HCT116 (cell line): ENCODE results near the gene PPP6R3. TPM values are rescaled to one million over a fixed set of nuclear protein-coding genes. Genes with fewer than 3 reads are reported as not detected.

Experiments used
- ATAC-seq: fragments of 200-7000 bp; cut with Tn5 transposase; 2 replicates; pipeline ENCODE4 v1.9.1; 2020; ENCODE audit warnings: mild to moderate bottlenecking, moderate library complexity
- BruUV-seq: library from RNA; stranded (reverse); fragments of 400-500 nt; replicated peaks from 2 replicates; lab custom pipeline; 2021; lab: Mats Ljungman, UMichigan
- CTCF ChIA-PET: fragments of 300-600 bp; sonication (Branson Sonifier 250); formaldehyde crosslinking; loops from one replicate; lab custom pipeline; 2021; ENCODE audit warnings: antibody characterized with exemption; lab: Charles Lee
- POLR2A ChIA-PET: fragments of 300-600, 350-600 bp; sonication (Branson Sonifier 250); formaldehyde crosslinking; loops from one replicate; lab custom pipeline; 2021; ENCODE audit warnings: antibody characterized with exemption; lab: Charles Lee
- RAD21 ChIA-PET, 2 experiments: fragments of 300-600 bp; sonication (Branson Sonifier 250); formaldehyde crosslinking; loops; one replicate each; lab custom pipeline; 2023; ENCODE audit warnings: low total read pairs in 2 of 2; ENCODE audit not compliant: uncharacterized antibody in 2 of 2, unreplicated experiment in 2 of 2, low non-redundant PET in 1 of 2; lab: Charles Lee
- DNase-seq: peaks from one replicate; pipeline ENCODE4 v3.0.0-alpha.2; 2010; ENCODE audit warnings: low read depth, low spot score
- H2AFZ ChIP-seq: fragments of 200-600 bp; shearing (Covaris generic), sonication (generic); 2 replicates; pipeline ENCODE4 v1.6.1; 2017; ENCODE audit warnings: low read depth, mixed run types, mixed read lengths, antibody characterized with exemption, low read length; ENCODE audit not compliant: poor library complexity, severe bottlenecking
- H3K27ac ChIP-seq: 2 replicates; pipeline ENCODE4 v1.5.1; 2012; ENCODE audit warnings: low read depth, low read length
- H3K27me3 ChIP-seq: fragments of 200-600 bp; sonication (generic); 2 replicates; pipeline ENCODE4 v1.6.1; 2016; ENCODE audit warnings: mixed run types, low read length, mixed read lengths; ENCODE audit not compliant: insufficient read depth
- H3K36me3 ChIP-seq, 2 experiments: fragments of 200-500 bp in 1 of 2; fragments of 200-600 bp in 1 of 2; sonication (Bioruptor generic) in 1 of 2; sonication (generic) in 1 of 2; 2 replicates each; pipeline versions ENCODE4 v1.5.1 to v1.6.1; 2014 to 2016; ENCODE audit warnings: low read length in 2 of 2, inconsistent platforms in 1 of 2, mixed read lengths in 1 of 2, mixed run types in 1 of 2; ENCODE audit not compliant: insufficient read depth in 2 of 2, control insufficient read depth in 1 of 2
- H3K4me1 ChIP-seq, 2 experiments: fragments of 200-600 bp in 1 of 2; sonication (generic) in 1 of 2; 2 replicates each; pipeline versions ENCODE4 v1.5.1 to v1.6.1; 2012 to 2017; ENCODE audit warnings: low read length in 2 of 2, inconsistent platforms in 1 of 2, mild to moderate bottlenecking in 1 of 2, mixed read lengths in 1 of 2, mixed run types in 1 of 2, moderate library complexity in 1 of 2; ENCODE audit not compliant: insufficient read depth in 2 of 2, control insufficient read depth in 1 of 2
- H3K4me2 ChIP-seq: fragments of 200-600 bp; sonication (generic); 2 replicates; pipeline ENCODE4 v1.6.1; 2017; ENCODE audit warnings: mixed run types, low read length, mixed read lengths
- H3K4me3 ChIP-seq, 2 experiments: fragments of 200-600 bp in 1 of 2; sonication (generic) in 1 of 2; replicated peaks in 1 of 2; 2 replicates each; pipeline ENCODE4 v1.5.1; 2011 to 2016; ENCODE audit warnings: low read length in 2 of 2, control low read depth in 1 of 2, low read depth in 1 of 2, mild to moderate bottlenecking in 1 of 2, mixed read lengths in 1 of 2, mixed run types in 1 of 2
- H3K79me2 ChIP-seq: fragments of 200-600 bp; sonication (generic); 2 replicates; pipeline ENCODE4 v1.6.1; 2017; ENCODE audit warnings: mild to moderate bottlenecking, mixed run types, low read length, moderate library complexity, mixed read lengths; ENCODE audit not compliant: insufficient read depth
- H3K9ac ChIP-seq: fragments of 200-600 bp; sonication (generic); 2 replicates; pipeline ENCODE4 v1.6.1; 2016; ENCODE audit warnings: low read length, mixed read lengths
- H3K9me2 ChIP-seq: fragments of 200-600 bp; sonication (generic), shearing (Covaris generic); 2 replicates; pipeline ENCODE4 v1.6.1; 2017; ENCODE audit warnings: mixed run types, mild to moderate bottlenecking, moderate library complexity; ENCODE audit not compliant: insufficient read depth
- H3K9me3 ChIP-seq, 2 experiments: fragments of 200-500 bp in 1 of 2; fragments of 200-600 bp in 1 of 2; sonication (Bioruptor generic) in 1 of 2; sonication (generic) in 1 of 2; 2 replicates each; pipeline ENCODE4 v1.6.1; 2014 to 2017; ENCODE audit warnings: low read length in 2 of 2, mixed read lengths in 2 of 2, inconsistent platforms in 1 of 2, low read depth in 1 of 2, mild to moderate bottlenecking in 1 of 2, mixed run types in 1 of 2, moderate library complexity in 1 of 2; ENCODE audit not compliant: control insufficient read depth in 1 of 2, insufficient read depth in 1 of 2
- H4K20me1 ChIP-seq: fragments of 200-600 bp; sonication (generic), shearing (Covaris generic); 2 replicates; pipeline ENCODE4 v1.6.1; 2017; ENCODE audit warnings: mixed run types, mild to moderate bottlenecking, moderate library complexity; ENCODE audit not compliant: insufficient read depth
- EGR1 ChIP-seq: IDR thresholded peaks from 2 replicates; pipeline ENCODE4 v1.6.1; 2012; ENCODE audit warnings: low read depth
- EZH2 ChIP-seq: fragments of 200-600 bp; sonication (generic); IDR thresholded peaks from 2 replicates; pipeline ENCODE4 v1.6.1; 2017; ENCODE audit warnings: antibody characterized with exemption, mixed run types
- FOSL1 ChIP-seq: IDR thresholded peaks from 2 replicates; pipeline ENCODE4 v1.6.1; 2012; ENCODE audit warnings: low read depth
- JUND ChIP-seq: IDR thresholded peaks from 2 replicates; pipeline ENCODE4 v1.6.1; 2012
- MAX ChIP-seq: IDR thresholded peaks from 2 replicates; pipeline ENCODE4 v1.6.1; 2012
- POLR2A ChIP-seq: IDR thresholded peaks from 2 replicates; pipeline ENCODE4 v1.7.0; 2011; ENCODE audit warnings: borderline replicate concordance; ENCODE audit not compliant: insufficient read depth, insufficient read length; ENCODE audit errors: extremely low read depth
- POLR2AphosphoS5 ChIP-seq: IDR thresholded peaks from 2 replicates; pipeline ENCODE4 v1.6.1; 2011; ENCODE audit warnings: mild to moderate bottlenecking, low read depth, low read length, moderate library complexity
- RAD21 ChIP-seq: IDR thresholded peaks from 2 replicates; pipeline ENCODE4 v1.6.1; 2012; ENCODE audit warnings: low read depth, mild to moderate bottlenecking
- SIN3A ChIP-seq: IDR thresholded peaks from 2 replicates; pipeline ENCODE4 v1.6.1; 2012; ENCODE audit warnings: low read depth
- SRF ChIP-seq: IDR thresholded peaks from 2 replicates; pipeline ENCODE4 v1.6.1; 2012; ENCODE audit warnings: low read depth
- YY1 ChIP-seq: IDR thresholded peaks from 2 replicates; pipeline ENCODE4 v1.6.1; 2011; ENCODE audit warnings: low read length, low read depth, moderate library complexity, mild to moderate bottlenecking; ENCODE audit not compliant: insufficient replicate concordance; ENCODE audit errors: extremely low read depth
- ZBTB33 ChIP-seq: IDR thresholded peaks from 2 replicates; pipeline ENCODE4 v1.6.1; 2011; ENCODE audit warnings: mild to moderate bottlenecking, low read length, moderate library complexity; ENCODE audit not compliant: insufficient replicate concordance; ENCODE audit errors: extremely low read depth
- ZNF274 ChIP-seq: fragments of 200-500 bp; sonication (Bioruptor generic); IDR thresholded peaks from 2 replicates; pipeline ENCODE4 v1.6.1; 2014; ENCODE audit warnings: mild to moderate bottlenecking, low read depth, low read length, inconsistent platforms
- intact Hi-C: fragments of 100-400 bp; cut with micrococcal nuclease; formaldehyde crosslinking; loops from 2 replicates; pipeline ENCODE4 v1.10.0; 2022
- total RNA-seq: library from RNA; stranded (reverse); gene quantifications from one replicate; pipeline ENCODE4 v1.2.1, GENCODE V29; 2021; ENCODE audit not compliant: unreplicated experiment

PPP6R3 gene
- total RNA-seq, 1 experiment from 2014 or later = 113 TPM

DNA sequence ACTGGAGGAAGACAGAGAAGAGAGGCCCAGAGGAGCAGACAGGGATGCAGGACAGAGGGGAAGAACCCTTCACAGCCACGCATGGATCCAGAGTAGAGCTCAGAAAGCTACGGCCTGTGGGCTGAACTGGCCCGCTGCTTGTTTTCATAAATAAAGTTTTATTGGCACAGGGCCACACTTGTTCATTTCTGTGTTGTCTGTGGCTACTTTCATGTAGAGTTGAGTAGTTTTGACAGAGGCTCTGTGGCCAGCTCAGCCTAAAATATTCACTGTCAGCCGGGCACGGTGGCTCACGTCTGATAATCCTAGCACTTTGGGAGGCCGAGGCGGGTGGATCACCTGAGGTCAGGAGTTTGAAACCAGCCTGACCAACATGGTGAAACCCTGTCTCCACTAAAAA, 197.5 kb downstream of the PPP6R3 start:
- Histone ChIP-seq H3K4me1 (no peaks in the 10 kb centered on the region), H4K20me1 (no peaks in the 10 kb centered on the region), H3K27ac (no peak overlapping the region), H3K4me2 (no peak overlapping the region), H3K36me3 (no peaks in the 10 kb centered on the region), H2AFZ (no peak overlapping the region), H3K9me3 (no peaks in the 10 kb centered on the region), H3K9me2 (no peaks in the 10 kb centered on the region), H3K4me3 (no peak overlapping the region), H3K27me3 (no peaks in the 10 kb centered on the region), H3K79me2 (no peaks in the 10 kb centered on the region), H3K9ac (no peak overlapping the region)
- BruUV-seq = no TSS peak
- DNase-seq (no peak), ATAC-seq (no peak)
- ChIA-PET CTCF (no interaction called here), RAD21 (no interaction called here), POLR2A (no interaction called here)
- TF ChIP-seq POLR2A = no peak
- TF ChIP-seq FOSL1 = no peak
- no peak for TF ChIP-seq ZNF274
- TF ChIP-seq SIN3A = no peak
- TF ChIP-seq EZH2 = no peak
- TF ChIP-seq RAD21 = no peak
- TF ChIP-seq EGR1 = no peak
- no peak for TF ChIP-seq POLR2AphosphoS5
- no peak for TF ChIP-seq ZBTB33
- intact Hi-C loops = no loop called here

- Histone ChIP-seq H3K36me3 (no peaks in the 10 kb centered on the region), H3K4me3 (no peak overlapping the region), H3K9ac (no peak overlapping the region), H3K27ac (no peak overlapping the region), H3K4me2 (no peak overlapping the region), H2AFZ (no peak overlapping the region), H3K79me2 (no peaks in the 10 kb centered on the region), H3K27me3 (no peaks in the 10 kb centered on the region), H4K20me1 (no peaks in the 10 kb centered on the region), H3K4me1 (no peaks in the 10 kb centered on the region), H3K9me2 (no peaks in the 10 kb centered on the region), H3K9me3 (no peaks in the 10 kb centered on the region)
- ChIA-PET POLR2A (no interaction called here), RAD21 (no interaction called here), CTCF (no interaction called here)
- no peak for ATAC-seq
- intact Hi-C loops = no loop called here
- TF ChIP-seq EGR1 (no peak), YY1 (no peak), POLR2A (no peak), FOSL1 (no peak), MAX (no peak), SRF (no peak), JUND (no peak), RAD21 (no peak)
- no peak for DNase-seq
- no TSS peak for BruUV-seq
These were observed 198.1 kb downstream of the PPP6R3 start for GRCh38 chr11:68658661-68659060.
